Uterus (tissue), 2 donors: ENCODE measurements around the gene C1orf210.
A peak's percentile ranks its signal among the peaks of the same experiment; 100 is the strongest.

Experiments used
- POLR2A ChIP-seq, 2 donors: fragments of 450-650 bp; IDR thresholded peaks; one replicate each; pipeline ENCODE4 v1.6.1; 2016; ENCODE audit warnings: antibody characterized with exemption in 2 of 2, mild to moderate bottlenecking in 1 of 2, moderate library complexity in 1 of 2
- TF ChIP-seq, protein P1 (sequence below), 4 experiments: fragments of 200-600 bp in 2 of 4; fragments of 450-650 bp in 2 of 4; sonication (generic) in 2 of 4; IDR thresholded peaks; one replicate each; pipeline ENCODE4 v1.5.1; 2016 to 2019; ENCODE audit warnings: antibody characterized with exemption in 4 of 4, mild to moderate bottlenecking in 2 of 4, moderate library complexity in 1 of 4

DNA sequence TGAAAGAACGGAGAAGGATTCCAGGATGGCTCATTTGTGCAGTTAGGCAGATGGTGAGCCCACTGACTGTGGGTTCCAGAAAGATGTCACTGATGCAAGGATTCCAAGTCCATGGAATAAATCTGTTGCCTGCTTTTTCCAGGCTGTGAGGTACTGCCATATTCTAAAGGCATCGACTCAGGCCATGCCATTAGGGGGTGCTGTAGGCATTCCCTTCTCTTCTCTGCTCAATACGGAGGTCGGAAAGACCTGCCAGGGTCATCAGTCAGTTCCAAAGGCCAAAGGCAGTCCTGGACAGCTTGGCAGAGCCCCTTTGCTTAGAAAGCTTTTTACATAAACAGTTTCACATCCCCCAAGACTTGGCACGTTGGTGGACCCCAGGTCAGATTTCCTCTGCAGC is 47.3 kb downstream of the C1orf210 start:
- TF ChIP-seq, protein P1, sequence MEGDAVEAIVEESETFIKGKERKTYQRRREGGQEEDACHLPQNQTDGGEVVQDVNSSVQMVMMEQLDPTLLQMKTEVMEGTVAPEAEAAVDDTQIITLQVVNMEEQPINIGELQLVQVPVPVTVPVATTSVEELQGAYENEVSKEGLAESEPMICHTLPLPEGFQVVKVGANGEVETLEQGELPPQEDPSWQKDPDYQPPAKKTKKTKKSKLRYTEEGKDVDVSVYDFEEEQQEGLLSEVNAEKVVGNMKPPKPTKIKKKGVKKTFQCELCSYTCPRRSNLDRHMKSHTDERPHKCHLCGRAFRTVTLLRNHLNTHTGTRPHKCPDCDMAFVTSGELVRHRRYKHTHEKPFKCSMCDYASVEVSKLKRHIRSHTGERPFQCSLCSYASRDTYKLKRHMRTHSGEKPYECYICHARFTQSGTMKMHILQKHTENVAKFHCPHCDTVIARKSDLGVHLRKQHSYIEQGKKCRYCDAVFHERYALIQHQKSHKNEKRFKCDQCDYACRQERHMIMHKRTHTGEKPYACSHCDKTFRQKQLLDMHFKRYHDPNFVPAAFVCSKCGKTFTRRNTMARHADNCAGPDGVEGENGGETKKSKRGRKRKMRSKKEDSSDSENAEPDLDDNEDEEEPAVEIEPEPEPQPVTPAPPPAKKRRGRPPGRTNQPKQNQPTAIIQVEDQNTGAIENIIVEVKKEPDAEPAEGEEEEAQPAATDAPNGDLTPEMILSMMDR (IDR thresholded peaks at IDR 0.05), result peak; percentile 14 to 59 (median 36)
- no peak for TF ChIP-seq POLR2A (IDR thresholded peaks at IDR 0.05)
